Keratinocyte (primary cell): ENCODE results near the gene PYDC1. TPM values are rescaled to one million over a fixed set of nuclear protein-coding genes. Genes with fewer than 3 reads are reported as not detected.

Experiments used
- DNase-seq: peaks from one replicate; pipeline ENCODE4 v3.0.0-alpha.2; 2011; ENCODE audit warnings: low read depth, missing footprints, low spot score
- FAIRE-seq: peaks from 2 replicates; lab custom pipeline; 2011; peaks lifted over from hg19 to GRCh38; lab: Jason Lieb, UNC
- H2AFZ ChIP-seq: 2 replicates; pipeline ENCODE4 v1.6.0; 2012; ENCODE audit warnings: low read length, control low read depth, inconsistent platforms; ENCODE audit not compliant: control insufficient read depth
- H3K27ac ChIP-seq: 2 replicates; pipeline ENCODE4 v1.5.1; 2011; ENCODE audit warnings: low read length; ENCODE audit not compliant: control insufficient read depth, insufficient read depth
- H3K27me3 ChIP-seq: 3 replicates; pipeline ENCODE4 v1.6.0; 2011; ENCODE audit warnings: low read length; ENCODE audit not compliant: control insufficient read depth, insufficient read depth; ENCODE audit errors: extremely low read depth
- H3K36me3 ChIP-seq, 2 experiments: 2 replicates in 1 of 2; 3 replicates in 1 of 2; pipeline ENCODE4 v1.5.1; 2011; ENCODE audit warnings: low read length in 2 of 2, mild to moderate bottlenecking in 1 of 2; ENCODE audit not compliant: control insufficient read depth in 2 of 2, insufficient read depth in 2 of 2; ENCODE audit errors: extremely low read depth in 1 of 2
- H3K4me1 ChIP-seq: 3 replicates; pipeline ENCODE4 v1.5.1; 2011; ENCODE audit warnings: low read length; ENCODE audit not compliant: control insufficient read depth, insufficient read depth; ENCODE audit errors: extremely low read depth
- H3K4me2 ChIP-seq: 3 replicates; pipeline ENCODE4 v1.6.0; 2011; ENCODE audit warnings: low read depth, low read length; ENCODE audit not compliant: control insufficient read depth, insufficient read depth; ENCODE audit errors: extremely low read depth
- H3K4me3 ChIP-seq, 3 experiments: fragments of 200-600 bp in 1 of 3; sonication (generic) in 1 of 3; 2 replicates in 2 of 3; 3 replicates in 1 of 3; pipeline ENCODE4 v1.5.1; 2011 to 2016; ENCODE audit warnings: low read length in 3 of 3, mild to moderate bottlenecking in 3 of 3, control low read depth in 2 of 3, inconsistent platforms in 1 of 3, low read depth in 1 of 3, mixed read lengths in 1 of 3, mixed run types in 1 of 3, moderate library complexity in 1 of 3; ENCODE audit not compliant: control insufficient read depth in 2 of 3, insufficient read depth in 2 of 3; ENCODE audit errors: extremely low read depth in 1 of 3
- H3K79me2 ChIP-seq: 2 replicates; pipeline ENCODE4 v1.6.0; 2012; ENCODE audit warnings: low read length; ENCODE audit not compliant: control insufficient read depth, insufficient read depth
- H3K9ac ChIP-seq: 3 replicates; pipeline ENCODE4 v1.6.0; 2011; ENCODE audit warnings: low read length; ENCODE audit not compliant: control insufficient read depth, insufficient read depth; ENCODE audit errors: extremely low read depth
- H3K9me1 ChIP-seq: 3 replicates; pipeline ENCODE4 v1.6.0; 2011; ENCODE audit warnings: low read length; ENCODE audit not compliant: control insufficient read depth, insufficient read depth; ENCODE audit errors: extremely low read depth
- H3K9me3 ChIP-seq: 2 replicates; pipeline ENCODE4 v1.5.1; 2012; ENCODE audit warnings: low read depth, low read length; ENCODE audit not compliant: control insufficient read depth
- H4K20me1 ChIP-seq: 3 replicates; pipeline ENCODE4 v1.6.0; 2011; ENCODE audit warnings: low read length; ENCODE audit not compliant: control insufficient read depth, insufficient read depth; ENCODE audit errors: extremely low read depth
- CTCF ChIP-seq, 3 experiments: IDR thresholded peaks in 1 of 3; conservative IDR thresholded peaks in 1 of 3; optimal IDR thresholded peaks in 1 of 3; 2 replicates in 2 of 3; 3 replicates in 1 of 3; pipeline versions ENCODE3 to v1.5.1; 2011; ENCODE audit warnings: low read length in 3 of 3, mild to moderate bottlenecking in 3 of 3, moderate library complexity in 2 of 3, control low read depth in 1 of 3, inconsistent platforms in 1 of 3; ENCODE audit not compliant: insufficient read depth in 2 of 3; ENCODE audit errors: extremely low read depth in 1 of 3
- EZH2 ChIP-seq: IDR thresholded peaks from one replicate; pipeline ENCODE4 v1.6.1; 2012; ENCODE audit warnings: inconsistent platforms, mild to moderate bottlenecking, low read length, moderate library complexity
- dilution Hi-C: fragments of 300-500 bp; cut with MboI; formaldehyde crosslinking; loops from one replicate; pipeline ENCODE4 v1.7.0; 2020; ENCODE audit warnings: low sequenced_read_pairs; ENCODE audit not compliant: extremely low pct_ligation_motif_present
- polyA plus RNA-seq, 5 experiments: library from polyadenylated mRNA; depleted of rRNA in 3 of 5; stranded (reverse) in 3 of 5; stranded (forward) in 1 of 5; unstranded in 1 of 5; fragments of >200 nt; gene quantifications; 1 replicate in 1 of 5; 2 replicates in 3 of 5; 3 replicates in 1 of 5; pipeline versions ENCODE4 v1.2.1 to v1.2.3, GENCODE V29; 2011 to 2012; ENCODE audit warnings: missing spikeins in 2 of 5, low read depth in 1 of 5, low replicate concordance in 1 of 5

The PYDC1 gene
- polyA plus RNA-seq, 1 donor (not counting 4 experiments of a cell fraction or from before 2014, with no cell fraction given), result not detected

DNA sequence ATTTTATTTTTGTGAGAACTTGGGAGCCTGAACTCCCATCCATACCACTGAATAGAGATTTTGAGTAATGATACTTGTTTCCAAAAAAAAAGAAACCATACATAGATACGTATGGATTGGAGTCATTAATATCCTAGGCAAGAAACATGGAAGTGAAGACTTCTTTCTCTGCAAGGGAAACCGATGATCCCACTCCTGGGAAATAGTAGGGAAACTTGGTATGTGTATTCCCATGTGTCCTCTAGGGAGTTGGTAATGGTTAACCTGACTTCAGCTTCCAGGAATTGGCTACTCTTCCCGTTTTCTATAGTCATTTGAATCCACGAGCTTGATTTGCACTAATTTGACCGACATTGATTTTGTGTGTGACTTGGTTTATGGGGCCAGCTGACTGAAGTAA lies 31.6 kb downstream of the PYDC1 start:
- no peak overlapping the region for H3K4me2 ChIP-seq

GRCh38 chr16:31184888-31185287 lies 32.0 kb downstream of the PYDC1 start:
- no peak overlapping the region for H3K27ac ChIP-seq
- H4K20me1 ChIP-seq, result peaks cover 47% of the 10 kb centered on the region
- H3K4me1 ChIP-seq, result peaks cover 16% of the 10 kb centered on the region
- H3K4me3 ChIP-seq, result no peak overlapping the region
- peaks cover 45 to 79% of the 10 kb centered on the region in 2 experiments for H3K36me3 ChIP-seq
- no peak overlapping the region for H2AFZ ChIP-seq
- peaks cover 6% of the 10 kb centered on the region for H3K9me1 ChIP-seq
- DNase-seq (no peak), FAIRE-seq (no peak)
- TF ChIP-seq EZH2 (no peak), CTCF (optimal IDR thresholded peaks at IDR 0.05 in 1 of 3, IDR thresholded peaks at IDR 0.05 in 1 of 3, conservative IDR thresholded peaks at IDR 0.05 in 1 of 3; ENCODE audit: extremely low read depth in 1 of 3, insufficient read depth in 2 of 3, low read length in 3 of 3) (no peak)
- no peak overlapping the region for H3K9ac ChIP-seq
- no peaks in the 10 kb centered on the region for H3K27me3 ChIP-seq
- dilution Hi-C loops, result no loop called here
- H3K9me3 ChIP-seq, result no peaks in the 10 kb centered on the region
- H3K79me2 ChIP-seq, result peaks cover 84% of the 10 kb centered on the region
- no peak overlapping the region for H3K4me2 ChIP-seq

More for the DNA sequence above, 31.6 kb downstream of the PYDC1 start:
- Histone ChIP-seq H2AFZ (no peak overlapping the region), H3K27me3 (no peaks in the 10 kb centered on the region), H3K4me3 (no peak overlapping the region), H4K20me1 (peaks cover 51% of the 10 kb centered on the region), H3K36me3 (peaks cover 49 to 83% of the 10 kb centered on the region in 2 experiments), H3K9ac (no peak overlapping the region), H3K79me2 (peaks cover 85% of the 10 kb centered on the region), H3K9me1 (peaks cover 6% of the 10 kb centered on the region), H3K27ac (no peak overlapping the region), H3K4me1 (peaks cover 16% of the 10 kb centered on the region), H3K9me3 (no peaks in the 10 kb centered on the region)
- DNase-seq (no peak), FAIRE-seq (no peak)
- TF ChIP-seq CTCF (optimal IDR thresholded peaks at IDR 0.05 in 1 of 3, IDR thresholded peaks at IDR 0.05 in 1 of 3, conservative IDR thresholded peaks at IDR 0.05 in 1 of 3; ENCODE audit: extremely low read depth in 1 of 3, insufficient read depth in 2 of 3, low read length in 3 of 3) (no peak), EZH2 (no peak)
- dilution Hi-C loops, result no loop called here
